Fibroblast of pulmonary artery (primary cell): ENCODE results near the gene TCEA2.

Source experiments
- DNase-seq: peaks from one replicate; pipeline ENCODE4 v3.0.0-alpha.2; 2010; ENCODE audit warnings: low read depth
- H3K4me3 ChIP-seq: replicated peaks from 2 replicates; pipeline ENCODE4 v1.5.1; 2011; ENCODE audit warnings: low read depth, mild to moderate bottlenecking, control low read depth, low read length, moderate library complexity
- CTCF ChIP-seq: IDR thresholded peaks from 2 replicates; pipeline ENCODE4 v1.5.1; 2011; ENCODE audit warnings: mild to moderate bottlenecking, control low read depth, low read length, inconsistent platforms; ENCODE audit errors: missing control alignments

TCEA2 gene

DNA sequence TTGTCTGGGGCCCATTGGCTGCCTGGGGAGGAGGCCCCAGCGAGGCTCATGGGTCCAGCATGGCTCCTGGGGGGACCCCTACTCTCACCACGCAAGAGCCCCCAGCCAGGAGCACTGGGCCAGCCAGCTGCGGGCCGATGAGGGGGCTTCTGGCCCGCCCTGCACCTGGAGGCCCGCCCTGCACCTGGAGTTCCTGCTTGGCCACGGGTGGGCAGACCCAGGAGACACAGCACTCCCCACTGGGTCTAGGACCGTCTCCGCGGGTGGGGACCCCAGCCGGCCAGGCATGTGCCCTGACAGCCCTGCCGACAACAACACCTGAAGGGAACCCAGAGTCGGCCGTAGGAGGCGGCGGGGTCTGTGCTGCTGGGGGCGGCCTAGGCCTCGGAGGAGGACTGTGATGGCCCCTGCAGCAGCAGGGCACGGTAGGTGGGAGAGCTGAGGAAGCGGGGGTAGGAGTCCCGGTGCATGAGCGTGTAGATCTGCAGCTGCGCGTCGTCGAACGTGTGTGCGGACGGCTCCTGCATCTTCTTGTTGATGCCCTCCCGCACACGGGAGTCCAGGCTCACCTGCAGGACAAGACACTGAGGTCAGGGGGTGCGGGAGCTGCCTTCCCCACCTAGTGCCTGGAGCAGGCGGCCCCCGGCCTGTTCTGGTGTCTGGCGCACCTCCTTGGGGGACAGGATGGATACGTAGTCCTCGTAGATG, 10.6 kb downstream of the TCEA2 start:
- DNase-seq = no peak
- TF ChIP-seq CTCF = no peak
- no peak overlapping the region for H3K4me3 ChIP-seq

GRCh38 chr20:64074184-64074789, 11.3 kb downstream of the TCEA2 start:
- TF ChIP-seq CTCF = no peak
- no peak overlapping the region for H3K4me3 ChIP-seq
- DNase-seq = no peak

DNA sequence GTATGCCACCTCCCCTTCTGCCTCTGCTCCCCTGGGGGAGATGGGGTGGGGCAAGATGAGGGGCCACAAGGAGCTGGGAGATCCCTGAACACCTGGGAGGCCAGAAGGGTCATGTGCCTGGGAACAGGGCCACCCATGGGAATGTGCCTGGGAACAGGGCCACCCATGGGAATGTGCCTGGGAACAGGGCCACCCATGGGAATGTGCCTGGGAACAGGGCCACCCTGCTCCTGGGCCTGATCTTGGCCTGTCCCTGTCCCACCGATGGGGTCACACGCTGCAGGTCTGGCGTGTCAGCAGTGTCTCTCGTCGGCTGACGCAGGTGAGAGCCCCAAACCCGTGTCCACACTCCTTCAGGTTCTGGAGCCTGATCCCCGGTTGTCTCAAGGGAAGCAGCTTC, 12.0 kb downstream of the TCEA2 start:
- H3K4me3 ChIP-seq = no peak overlapping the region
- TF ChIP-seq CTCF = no peak
- no peak for DNase-seq

DNA sequence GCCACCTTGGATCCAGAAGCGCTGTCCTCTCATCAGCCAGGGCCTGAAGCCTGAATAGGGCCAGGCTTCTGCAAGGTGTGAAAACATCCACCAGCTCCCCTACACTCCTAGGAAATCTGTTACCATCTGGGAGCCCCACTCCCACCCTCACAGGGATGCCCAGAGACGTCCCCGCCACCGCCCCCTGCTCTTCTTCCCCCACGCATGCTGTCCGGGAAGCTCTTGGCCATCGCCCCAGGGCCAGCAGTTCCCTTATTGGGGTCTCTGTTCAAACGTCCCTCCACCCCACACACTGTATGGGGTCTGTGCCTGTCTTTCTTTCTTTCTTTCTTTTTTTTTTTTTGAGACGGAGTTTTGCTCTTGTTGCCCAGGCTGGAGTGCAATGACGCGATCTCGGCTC, 12.6 kb downstream of the TCEA2 start:
- no peak for TF ChIP-seq CTCF
- no peak overlapping the region for H3K4me3 ChIP-seq
- DNase-seq = no peak

DNA sequence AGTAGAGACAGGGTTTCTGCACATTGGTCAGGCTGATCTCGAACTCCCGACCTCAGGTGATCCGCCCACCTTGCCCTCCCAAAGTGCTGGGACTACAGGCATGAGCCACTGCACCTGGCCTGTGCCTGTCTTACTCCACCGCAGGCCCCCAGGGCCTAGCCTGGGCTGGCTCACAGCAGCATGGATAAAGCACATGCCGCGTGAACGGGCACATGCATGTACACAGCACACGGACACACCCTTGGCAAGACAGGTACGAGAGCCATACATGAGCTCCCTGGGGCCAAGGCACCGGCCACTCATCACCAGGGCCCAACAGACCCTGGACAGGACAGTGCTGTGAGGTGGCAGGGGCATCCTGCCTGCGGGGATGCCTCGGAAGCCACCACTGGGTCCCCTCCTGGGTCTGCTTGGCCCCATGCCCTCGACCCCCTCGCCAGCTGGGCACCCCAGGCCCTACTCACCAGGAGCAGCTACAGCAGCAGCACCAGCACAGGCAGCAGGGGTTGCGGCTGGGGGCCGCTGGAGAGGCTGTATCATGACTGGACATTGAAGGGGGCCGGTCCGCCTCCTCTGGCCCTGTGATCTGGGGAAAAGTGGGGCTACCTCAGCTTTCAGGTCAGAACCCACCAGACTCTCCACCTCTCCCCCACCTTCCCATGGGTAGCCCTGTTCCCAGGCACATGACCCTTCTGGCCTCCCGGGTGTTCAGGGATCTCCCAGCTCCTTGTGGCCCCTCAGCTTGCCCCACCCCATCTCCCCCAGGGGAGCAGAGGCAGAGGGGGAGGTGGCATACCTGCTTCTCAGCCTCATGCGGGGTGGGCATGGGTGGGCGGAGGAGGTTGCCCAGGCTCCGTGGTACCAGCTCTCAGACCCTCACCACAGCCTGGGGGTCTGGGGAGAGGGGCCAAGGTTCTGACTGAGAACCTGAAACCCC, 13.3 kb downstream of the TCEA2 start:
- no peak overlapping the region for H3K4me3 ChIP-seq
- no peak for TF ChIP-seq CTCF
- DNase-seq = no peak

DNA sequence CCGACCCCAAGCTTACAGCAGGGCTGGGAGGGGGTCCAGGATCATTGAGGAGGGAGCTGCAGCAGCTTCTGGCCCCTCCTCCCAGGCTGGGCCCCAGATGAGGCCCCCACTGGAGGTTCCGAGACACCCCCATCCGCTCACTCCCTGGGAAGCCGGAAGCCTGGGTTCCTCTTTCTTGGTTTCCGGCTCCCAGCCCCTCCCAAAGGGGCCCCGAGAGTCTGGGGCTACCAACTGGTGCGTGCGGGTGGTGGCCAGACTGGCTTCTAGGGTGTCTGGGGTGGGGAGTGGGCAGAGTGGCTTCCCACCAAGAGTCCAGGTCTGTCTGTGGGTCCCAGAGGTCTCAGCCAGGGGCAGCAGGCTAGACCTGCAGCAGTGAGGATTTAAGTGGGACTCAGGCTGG, 14.1 kb downstream of the TCEA2 start:
- no peak overlapping the region for H3K4me3 ChIP-seq
- no peak for TF ChIP-seq CTCF
- no peak for DNase-seq
